ENCODE data around the gene ZSCAN23.

The ZSCAN23 gene

GRCh38 chr6:28383235-28384142, 59.8 kb downstream of the ZSCAN23 start:
- in situ Hi-C loops (cut with MboI; ENCODE audit: low sequenced_read_pairs): no loop called here
